HTERT RPE-1 (cell line): ENCODE results near the gene CPSF6.
"Not testable (repeated sequence)": the region's sequence is repeated elsewhere in the genome, so short reads cannot be mapped to it uniquely, and the experiment has no call there.

Source experiments
- in situ Hi-C: fragments of 300-500 bp; cut with MboI; formaldehyde crosslinking; loops from 4 replicates; pipeline ENCODE4 v1.14.3; 2020; ENCODE audit warnings: low sequenced_read_pairs

The CPSF6 gene

GRCh38 chr12:69258655-69259054 is 19.3 kb downstream of the CPSF6 start:
- in situ Hi-C loops: no loop called here

- in situ Hi-C loops: no loop called here
These were observed 23.1 kb downstream of the CPSF6 start for GRCh38 chr12:69262264-69262974.

GRCh38 chr12:69265205-69265604 is 25.8 kb downstream of the CPSF6 start:
- in situ Hi-C loops: no loop called here

GRCh38 chr12:69265633-69266032 is 26.3 kb downstream of the CPSF6 start:
- in situ Hi-C loops: not testable (repeated sequence)

- in situ Hi-C loops: no loop called here
These were observed 26.8 kb downstream of the CPSF6 start for GRCh38 chr12:69266036-69266635.

- in situ Hi-C loops: no loop called here
These were observed 30.4 kb downstream of the CPSF6 start for GRCh38 chr12:69269736-69270135.

GRCh38 chr12:69272511-69272910 is 33.1 kb downstream of the CPSF6 start:
- in situ Hi-C loops: no loop called here

- in situ Hi-C loops: no loop called here
These were observed 35.5 kb downstream of the CPSF6 start for GRCh38 chr12:69274861-69275260.

GRCh38 chr12:69275471-69275891 is 36.1 kb downstream of the CPSF6 start:
- in situ Hi-C loops: no loop called here

GRCh38 chr12:69278814-69279782 is 39.7 kb downstream of the CPSF6 start:
- in situ Hi-C loops: no loop called here

- in situ Hi-C loops: no loop called here
These were observed 44.8 kb downstream of the CPSF6 start for GRCh38 chr12:69284131-69284530.

GRCh38 chr12:69287556-69287955 is 48.2 kb downstream of the CPSF6 start:
- in situ Hi-C loops: no loop called here

- in situ Hi-C loops: no loop called here
These were observed 51.3 kb downstream of the CPSF6 start for GRCh38 chr12:69290545-69291277.

- in situ Hi-C loops: no loop called here
These were observed 51.9 kb downstream of the CPSF6 start for GRCh38 chr12:69291278-69291593.

GRCh38 chr12:69298133-69298532 is 58.8 kb downstream of the CPSF6 start:
- in situ Hi-C loops: no loop called here

GRCh38 chr12:69298947-69299346 is 59.6 kb downstream of the CPSF6 start:
- in situ Hi-C loops: no loop called here

GRCh38 chr12:69304284-69304683 is 64.9 kb downstream of the CPSF6 start:
- in situ Hi-C loops: no loop called here

GRCh38 chr12:69309461-69309860 is 70.1 kb downstream of the CPSF6 start:
- in situ Hi-C loops: no loop called here

- in situ Hi-C loops: no loop called here
These were observed 73.8 kb downstream of the CPSF6 start for GRCh38 chr12:69313209-69313608.

- in situ Hi-C loops: not testable (repeated sequence)
These were observed 77.4 kb downstream of the CPSF6 start for GRCh38 chr12:69316784-69317183.

- in situ Hi-C loops: not testable (repeated sequence)
These were observed 77.9 kb downstream of the CPSF6 start for GRCh38 chr12:69317233-69317632.
